GM19351 (cell line): ENCODE results near the gene RSU1.
"Not testable (repeated sequence)": the region's sequence is repeated elsewhere in the genome, so short reads cannot be mapped to it uniquely, and the experiment has no call there.

Source experiments
- ATAC-seq: cut with Tn5 transposase; IDR thresholded peaks from one replicate; pipeline ENCODE4 v1.9.1; 2021; ENCODE audit warnings: mild to moderate bottlenecking, moderate library complexity; ENCODE audit not compliant: unreplicated experiment

The RSU1 gene

GRCh38 chr10:16788125-16788524 lies 29.1 kb downstream of the RSU1 start:
- ATAC-seq = peak; percentile 19

GRCh38 chr10:16787361-16787791 lies 29.8 kb downstream of the RSU1 start:
- ATAC-seq = peak; percentile 83

GRCh38 chr10:16780338-16780880 lies 36.8 kb downstream of the RSU1 start:
- no peak for ATAC-seq

- peak; percentile 73 for ATAC-seq
These were observed 37.8 kb downstream of the RSU1 start for GRCh38 chr10:16779384-16779915.

- peak; percentile 64 for ATAC-seq
These were observed 39.5 kb downstream of the RSU1 start for GRCh38 chr10:16777473-16778370.

- no peak for ATAC-seq
These were observed 40.3 kb downstream of the RSU1 start for GRCh38 chr10:16776896-16777295.

- ATAC-seq = no peak
These were observed 43.9 kb downstream of the RSU1 start for GRCh38 chr10:16773334-16773733.

GRCh38 chr10:16770670-16771069 lies 46.6 kb downstream of the RSU1 start:
- peak; percentile 64 for ATAC-seq

- no peak for ATAC-seq
These were observed 47.1 kb downstream of the RSU1 start for GRCh38 chr10:16770141-16770540.

- no peak for ATAC-seq
These were observed 47.9 kb downstream of the RSU1 start for GRCh38 chr10:16769331-16769730.

- no peak for ATAC-seq
These were observed 48.5 kb downstream of the RSU1 start for GRCh38 chr10:16768702-16769101.

- peak; percentile 67 for ATAC-seq
These were observed 51.5 kb downstream of the RSU1 start for GRCh38 chr10:16765509-16766375.

- ATAC-seq = no peak
These were observed 55.9 kb downstream of the RSU1 start for GRCh38 chr10:16761300-16761699.

GRCh38 chr10:16756561-16757221 lies 60.5 kb downstream of the RSU1 start:
- no peak for ATAC-seq

GRCh38 chr10:16754765-16755164 lies 62.5 kb downstream of the RSU1 start:
- ATAC-seq = no peak

- not testable (repeated sequence) for ATAC-seq
These were observed 64.4 kb downstream of the RSU1 start for GRCh38 chr10:16752849-16753248.

- ATAC-seq = no peak
These were observed 65.1 kb downstream of the RSU1 start for GRCh38 chr10:16752099-16752498.

GRCh38 chr10:16751244-16751643 lies 66.0 kb downstream of the RSU1 start:
- ATAC-seq = no peak

- no peak for ATAC-seq
These were observed 66.8 kb downstream of the RSU1 start for GRCh38 chr10:16750461-16750860.

- no peak for ATAC-seq
These were observed 68.5 kb downstream of the RSU1 start for GRCh38 chr10:16748749-16749148.

GRCh38 chr10:16746856-16747255 lies 70.4 kb downstream of the RSU1 start:
- ATAC-seq = no peak
